Endometrial microvascular endothelial cells (primary cell): Measurements from ENCODE around the gene DCDC2C. TPM values are rescaled to one million over a fixed set of nuclear protein-coding genes. Genes with fewer than 3 reads are reported as not detected.

ENCODE experiments used
- in situ Hi-C: cut with HindIII; loops from 2 replicates; pipeline ENCODE4 v1.10.0; 2017; ENCODE audit warnings: low sequenced_read_pairs, low pct_unique_long_range_greater_than_20kb; ENCODE audit errors: inconsistent ontology term
- total RNA-seq: library from RNA; depleted of rRNA; stranded (reverse); fragments of >200 nt; gene quantifications from one replicate; pipeline ENCODE4 v1.2.3, GENCODE V29; 2015; ENCODE audit errors: inconsistent ontology term

DCDC2C gene
- total RNA-seq, 1 donor from 2014 or later = not detected

DNA sequence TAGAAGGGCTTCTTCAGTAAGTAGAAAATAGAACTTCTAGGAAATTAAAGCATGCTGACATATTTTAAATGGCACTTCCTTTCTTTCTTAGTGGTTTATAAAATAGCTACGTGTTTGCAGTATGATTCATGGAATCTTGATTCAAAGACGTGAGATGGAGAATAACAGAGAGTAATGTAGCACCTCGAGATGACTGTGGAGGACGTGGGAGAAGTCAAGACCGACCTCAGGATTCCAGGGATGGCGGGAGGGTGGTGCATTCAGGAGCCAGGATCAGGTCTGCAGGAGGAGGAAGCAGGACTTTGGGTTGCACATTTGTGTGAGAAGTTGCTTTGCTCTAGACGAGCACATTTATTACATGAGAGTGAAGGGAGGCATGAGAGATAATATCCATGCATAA is 56.0 kb downstream of the DCDC2C start:
- in situ Hi-C loops = no loop called here

- in situ Hi-C loops = no loop called here
Observed at GRCh38 chr2:3759761-3760160, 56.4 kb downstream of the DCDC2C start.

- in situ Hi-C loops = no loop called here
Observed at GRCh38 chr2:3761272-3761671, 57.9 kb downstream of the DCDC2C start.

GRCh38 chr2:3762771-3763447 is 59.5 kb downstream of the DCDC2C start:
- in situ Hi-C loops = no loop called here

- in situ Hi-C loops = no loop called here
Observed at GRCh38 chr2:3766824-3767223, 63.4 kb downstream of the DCDC2C start.

DNA sequence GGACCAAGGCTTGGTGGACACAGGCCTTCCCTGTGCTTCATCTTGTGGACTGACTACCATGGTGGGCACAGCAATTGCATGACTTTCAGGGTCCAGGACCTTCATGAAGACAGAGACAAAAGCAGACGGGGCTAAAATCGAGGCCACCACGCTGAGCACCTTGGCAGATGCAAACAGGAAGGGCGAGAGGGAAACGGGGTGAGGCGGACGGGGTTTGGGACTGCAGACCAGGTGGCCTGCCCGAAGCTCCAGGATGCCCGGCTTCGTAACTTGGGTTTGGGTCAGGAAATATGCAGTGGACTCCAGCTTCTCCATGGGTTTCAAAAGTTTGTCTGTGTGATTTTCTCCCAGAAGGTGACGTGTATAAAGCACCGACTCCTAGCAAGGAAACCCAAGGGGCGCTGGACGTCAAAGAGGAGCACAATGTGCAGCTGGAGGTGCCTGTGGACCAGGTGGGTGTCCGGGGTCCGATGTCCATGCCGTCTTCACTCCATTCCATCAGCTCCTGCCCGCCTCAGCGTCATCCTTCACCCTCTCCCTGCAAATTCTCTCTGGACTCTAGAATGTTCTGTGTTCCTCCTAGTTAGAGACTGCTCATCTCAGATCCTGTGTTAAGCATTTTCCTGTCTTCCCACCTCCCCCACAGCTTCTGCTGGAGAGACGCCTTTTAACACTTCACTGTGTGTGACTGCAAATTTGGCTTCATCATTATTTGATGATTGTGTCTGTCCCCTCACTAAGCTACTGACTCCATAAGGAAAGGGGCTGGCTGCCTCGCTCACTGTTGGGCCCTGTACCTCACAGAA is 65.8 kb downstream of the DCDC2C start:
- in situ Hi-C loops = no loop called here

GRCh38 chr2:3769766-3770165 is 66.4 kb downstream of the DCDC2C start:
- in situ Hi-C loops = no loop called here

DNA sequence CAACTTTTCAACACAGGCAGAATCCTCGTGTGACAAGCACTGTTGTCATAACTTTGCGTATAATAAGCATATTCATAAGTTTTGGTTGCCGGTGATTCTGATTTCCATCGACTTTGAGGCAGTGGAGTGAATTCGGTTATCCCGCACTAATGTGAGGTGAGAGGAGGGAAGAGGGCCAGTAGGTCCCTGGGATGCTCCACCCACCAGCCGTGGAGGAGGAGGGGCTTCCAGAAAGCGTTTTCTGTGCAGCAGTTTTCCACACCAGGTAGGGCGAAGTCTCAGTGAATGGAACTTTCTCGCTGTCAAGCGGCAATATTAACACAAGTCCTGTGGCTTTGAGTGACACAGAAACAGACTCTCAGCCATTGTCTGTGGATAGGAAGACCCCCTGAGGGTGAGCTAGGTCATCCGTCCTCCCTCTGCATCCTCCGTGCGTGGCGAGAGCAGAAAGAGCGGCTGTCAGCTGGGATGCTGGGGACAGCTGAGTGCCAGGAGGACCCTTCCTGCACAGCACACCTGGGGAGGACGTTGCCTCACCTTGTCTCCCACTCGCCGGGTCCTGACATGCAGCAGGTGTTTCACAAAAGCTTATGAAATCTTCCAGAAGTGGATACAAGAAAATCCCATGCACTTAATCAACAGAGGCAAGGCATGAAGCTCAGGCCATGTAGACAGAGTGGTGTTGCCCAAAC is 67.5 kb downstream of the DCDC2C start:
- in situ Hi-C loops = no loop called here

DNA sequence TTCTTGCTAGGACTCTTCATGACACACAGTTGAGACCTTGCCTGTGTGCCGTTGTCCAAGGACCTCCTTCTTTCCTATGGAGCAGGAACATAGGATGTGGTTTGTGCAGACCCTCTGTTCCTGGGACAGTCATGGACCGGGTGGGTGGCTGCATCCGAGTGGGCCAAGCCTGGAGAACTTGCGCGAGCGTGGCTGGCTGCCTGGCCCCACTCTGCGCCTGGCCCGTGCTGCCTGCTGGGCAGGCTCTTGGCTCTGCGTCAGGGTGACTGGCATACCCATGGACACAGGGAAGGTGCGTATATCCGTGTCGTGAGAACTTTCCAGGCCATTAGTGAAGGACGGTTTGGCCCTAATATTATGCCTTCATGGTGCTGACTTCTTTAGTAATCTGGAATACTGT is 68.2 kb downstream of the DCDC2C start:
- in situ Hi-C loops = no loop called here

DNA sequence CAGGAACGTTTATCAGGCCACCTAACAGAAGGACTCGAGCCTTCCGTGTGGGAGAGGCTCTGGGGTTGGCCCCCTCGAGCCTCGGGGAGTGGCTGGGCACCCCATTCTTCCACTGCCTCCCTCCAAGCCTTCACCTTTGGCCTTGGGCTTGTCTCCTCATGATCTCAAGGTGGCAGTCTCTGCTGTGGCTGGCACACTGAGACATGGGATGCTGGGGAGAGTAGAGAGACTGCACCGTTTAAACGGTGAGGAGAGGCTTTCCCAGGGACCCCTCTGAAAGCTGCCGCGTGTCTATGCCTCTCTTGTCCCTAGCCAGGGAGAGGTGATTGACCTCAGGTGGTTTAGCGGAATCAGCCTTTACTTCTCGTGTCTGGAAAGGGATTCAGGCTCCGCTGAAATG is 71.0 kb downstream of the DCDC2C start:
- in situ Hi-C loops = no loop called here

- in situ Hi-C loops = no loop called here
Observed at GRCh38 chr2:3776311-3776710, 72.9 kb downstream of the DCDC2C start.

DNA sequence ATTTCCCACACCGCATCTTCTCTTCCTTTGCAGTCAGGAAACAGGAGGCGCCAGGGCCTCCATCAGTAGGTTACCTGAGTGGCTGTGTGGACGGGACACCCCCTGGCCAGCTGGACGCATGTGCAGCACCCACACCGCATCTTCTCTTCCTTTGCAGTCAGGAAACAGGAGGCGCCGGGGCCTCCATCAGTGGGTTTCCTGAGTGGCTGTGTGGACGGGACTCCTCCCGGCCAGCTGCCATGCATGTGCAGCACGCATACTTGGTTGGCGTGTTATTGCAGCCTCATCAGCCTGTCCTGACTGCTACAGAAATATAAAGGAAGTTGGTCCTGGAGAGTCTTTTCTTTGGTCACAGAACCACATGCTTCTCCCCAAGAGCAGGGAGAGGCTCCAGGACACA is 74.6 kb downstream of the DCDC2C start:
- in situ Hi-C loops = no loop called here

DNA sequence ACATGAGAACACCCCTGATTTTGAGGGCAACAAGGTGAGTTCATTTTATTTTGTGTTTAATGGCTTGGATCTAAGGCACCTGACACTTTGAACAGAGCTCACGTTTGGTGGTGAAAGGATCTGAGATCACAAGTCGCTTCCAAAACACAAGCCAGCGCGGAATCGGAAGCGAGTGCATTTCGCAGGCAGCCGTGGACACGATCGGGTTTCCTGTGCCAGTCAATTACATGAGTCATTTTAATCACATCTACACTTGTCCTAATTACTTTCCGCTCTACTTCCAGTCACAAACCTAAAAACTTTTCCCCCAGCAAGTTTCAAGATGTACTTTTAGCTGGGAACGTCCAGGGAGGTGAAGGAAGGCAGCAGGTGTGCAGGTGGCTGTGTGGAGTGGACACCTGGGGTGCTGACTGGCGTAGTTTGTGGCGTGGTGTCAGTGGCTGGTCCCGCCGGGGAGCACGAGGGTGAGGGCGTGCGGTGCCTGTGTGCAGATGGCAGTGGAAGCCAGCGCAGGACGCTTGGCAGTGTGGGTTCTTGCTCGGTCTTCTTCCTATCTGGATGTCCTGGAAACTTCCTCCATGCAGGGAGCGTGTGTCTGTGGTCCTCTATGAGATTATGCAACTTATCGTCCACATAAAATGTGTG is 75.6 kb downstream of the DCDC2C start:
- in situ Hi-C loops = no loop called here

DNA sequence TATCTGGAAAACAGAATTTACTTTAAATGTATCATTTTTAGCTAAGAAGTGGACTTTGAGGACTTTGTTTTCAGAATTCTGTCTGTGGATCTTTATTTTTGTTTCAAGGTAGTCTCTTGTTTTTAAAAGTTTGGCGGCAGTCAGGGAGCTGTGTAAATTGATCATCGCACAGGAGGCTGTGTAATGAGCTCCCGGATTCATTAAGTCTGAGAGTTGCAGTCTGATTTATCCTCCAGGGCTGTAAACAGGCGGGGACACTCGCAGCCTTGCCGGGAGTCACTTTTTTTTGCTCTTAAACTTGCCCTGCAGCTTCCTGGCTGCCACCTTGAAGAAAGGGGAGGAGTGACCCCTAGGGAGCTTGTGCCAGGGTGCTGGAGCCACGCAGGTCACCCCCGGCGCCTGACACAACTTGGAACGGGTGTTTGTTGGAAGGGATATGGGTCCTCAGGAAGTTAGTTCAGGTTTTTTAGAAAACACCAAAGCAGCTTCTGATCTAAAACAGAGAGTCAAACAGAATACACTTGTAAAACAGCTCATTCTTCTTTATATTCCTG is 76.2 kb downstream of the DCDC2C start:
- in situ Hi-C loops = no loop called here

DNA sequence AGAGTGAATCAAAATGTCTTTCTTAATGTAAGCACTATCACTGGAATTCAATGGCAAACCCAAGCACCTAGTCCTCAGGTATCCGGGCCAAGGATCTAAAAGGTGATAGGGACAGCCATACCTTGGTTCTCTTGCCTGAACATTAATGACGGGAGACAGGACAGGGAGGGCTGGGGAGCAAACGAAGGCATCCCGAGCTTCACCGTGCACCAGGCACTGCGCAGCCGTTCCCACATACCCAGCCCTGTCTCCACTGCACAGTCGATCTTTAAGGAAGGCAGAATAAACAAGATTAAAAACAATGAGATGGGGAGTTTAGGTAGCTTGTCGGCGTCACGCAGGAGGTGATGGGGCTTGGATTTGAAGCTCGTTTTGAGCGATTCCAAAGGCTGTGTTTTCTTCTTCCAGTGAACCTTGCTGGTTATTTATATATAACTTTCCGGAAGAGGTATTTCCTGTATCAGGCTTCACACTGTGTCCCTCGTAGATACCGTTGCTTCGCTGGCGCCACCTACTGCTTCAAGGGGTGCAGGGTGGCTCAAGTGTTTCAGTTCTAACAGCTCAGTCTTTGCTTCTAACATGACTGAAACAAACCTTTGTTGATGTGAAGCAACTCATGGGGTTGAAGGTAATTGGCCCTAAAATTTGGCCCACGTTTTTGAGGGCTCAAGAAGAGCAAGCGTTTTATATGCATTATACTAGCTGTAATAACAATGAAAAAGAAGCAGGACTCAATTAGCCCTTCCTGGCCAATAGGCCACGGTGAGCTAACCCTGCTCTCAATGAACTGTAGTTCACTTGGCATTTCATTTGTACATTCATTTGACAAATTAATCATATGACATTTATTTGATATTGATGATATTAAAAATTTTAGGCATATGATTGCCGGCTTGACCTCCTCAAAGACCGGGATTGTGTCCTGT is 77.4 kb downstream of the DCDC2C start:
- in situ Hi-C loops = no loop called here

GRCh38 chr2:3784731-3785130 is 81.4 kb downstream of the DCDC2C start:
- in situ Hi-C loops = no loop called here

DNA sequence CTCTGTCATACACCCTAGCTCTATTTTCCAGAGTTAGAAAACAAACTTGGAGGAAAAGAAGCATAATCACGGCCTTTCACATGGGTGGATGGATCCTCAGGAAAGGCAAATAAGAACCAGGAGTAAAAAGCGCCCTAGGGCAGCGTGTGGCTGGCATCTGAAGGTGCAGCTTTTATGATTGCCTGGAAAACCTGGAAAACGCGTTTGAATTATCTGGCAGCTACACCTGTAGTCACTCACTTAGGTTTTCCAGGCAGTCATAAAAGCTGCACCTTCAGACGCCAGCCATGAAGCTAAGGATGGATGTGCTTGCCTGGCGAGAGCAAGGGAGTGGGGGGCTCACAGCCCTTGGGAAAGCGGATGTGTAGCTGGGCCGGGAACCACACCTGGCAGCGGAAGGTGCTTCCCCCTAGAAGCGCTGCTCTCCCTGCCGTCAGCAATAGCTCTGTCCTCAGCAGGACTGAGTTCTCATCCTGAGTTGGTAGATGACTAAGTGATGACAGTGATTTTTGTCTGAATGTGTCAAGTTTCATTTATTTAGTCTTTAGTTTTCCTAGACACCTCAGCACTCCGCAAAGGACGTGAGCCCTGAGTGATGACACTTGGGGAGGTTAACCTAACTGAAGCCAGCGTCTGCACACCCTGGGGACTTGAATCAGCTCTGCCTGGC is 82.0 kb downstream of the DCDC2C start:
- in situ Hi-C loops = no loop called here

GRCh38 chr2:3785890-3786273 is 82.5 kb downstream of the DCDC2C start:
- in situ Hi-C loops = no loop called here
